IMR-90 (cell line): ENCODE measurements around the gene DDX39A. TPM values are rescaled to one million over a fixed set of nuclear protein-coding genes. Genes with fewer than 3 reads are reported as not detected.

Source experiments
- ATAC-seq: fragments of 200-7000 bp; cut with Tn5 transposase; 2 replicates; pipeline ENCODE4 v1.9.1; 2020; ENCODE audit warnings: low read depth, mild to moderate bottlenecking, moderate library complexity
- BruUV-seq: library from RNA; stranded (reverse); fragments of 400-500 nt; replicated peaks from 2 replicates; lab custom pipeline; 2021; lab: Mats Ljungman, UMichigan
- CTCF ChIA-PET: fragments of 300-600 bp; formaldehyde crosslinking; extraction: SDS; loops from one replicate; lab custom pipeline; 2021; ENCODE audit warnings: antibody characterized with exemption; lab: Yijun Ruan, JAX
- POLR2A ChIA-PET: fragments of 300-600 bp; sonication (Branson Sonifier 250); formaldehyde crosslinking; loops from one replicate; lab custom pipeline; 2022; ENCODE audit warnings: antibody characterized with exemption; ENCODE audit not compliant: unreplicated experiment; lab: Charles Lee
- DNase-seq: peaks from one replicate; pipeline ENCODE4 v3.0.0; 2013
- H2AFZ ChIP-seq: replicated peaks from 2 replicates; pipeline ENCODE3; 2013; ENCODE audit warnings: low read length, mild to moderate bottlenecking; ENCODE audit not compliant: poor library complexity
- H2AK5ac ChIP-seq: 2 replicates; pipeline ENCODE4 v1.6.1; 2013; ENCODE audit warnings: low read depth, low read length, inconsistent platforms
- H2AK9ac ChIP-seq: replicated peaks from 2 replicates; pipeline ENCODE3; 2013; ENCODE audit warnings: mild to moderate bottlenecking, low read depth, low read length, moderate library complexity; ENCODE audit not compliant: poor library complexity
- H2BK120ac ChIP-seq: 2 replicates; pipeline ENCODE4 v1.6.1; 2013; ENCODE audit warnings: low read depth, low read length, inconsistent platforms
- H2BK15ac ChIP-seq: 3 replicates; pipeline ENCODE4 v1.6.1; 2013; ENCODE audit warnings: low read depth, low read length, inconsistent platforms
- H2BK20ac ChIP-seq: 2 replicates; pipeline ENCODE4 v1.6.1; 2013; ENCODE audit warnings: low read depth, mild to moderate bottlenecking, inconsistent platforms, low read length, moderate library complexity
- H2BK5ac ChIP-seq: 2 replicates; pipeline ENCODE4 v1.6.1; 2013; ENCODE audit warnings: mild to moderate bottlenecking, low read depth, low read length, inconsistent platforms; ENCODE audit not compliant: poor library complexity, severe bottlenecking
- H3K14ac ChIP-seq: replicated peaks from 2 replicates; pipeline ENCODE4 v1.6.1; 2013; ENCODE audit warnings: low read depth, low read length, inconsistent platforms
- H3K18ac ChIP-seq: 2 replicates; pipeline ENCODE4 v1.6.1; 2013; ENCODE audit warnings: low read depth, low read length, control low read depth
- H3K23ac ChIP-seq: 2 replicates; pipeline ENCODE4 v1.6.1; 2013; ENCODE audit warnings: low read depth, low read length, inconsistent platforms
- H3K27ac ChIP-seq: 2 replicates; pipeline ENCODE4 v1.5.1; 2013; ENCODE audit warnings: mild to moderate bottlenecking, control low read depth, low read length; ENCODE audit not compliant: insufficient read depth
- H3K27me3 ChIP-seq: 2 replicates; pipeline ENCODE4 v1.6.1; 2013; ENCODE audit warnings: low read length; ENCODE audit not compliant: control insufficient read depth, insufficient read depth
- H3K36me3 ChIP-seq: 2 replicates; pipeline ENCODE4 v1.6.1; 2013; ENCODE audit warnings: low read length, mixed read lengths; ENCODE audit not compliant: control insufficient read depth, insufficient read depth
- H3K4ac ChIP-seq: 2 replicates; pipeline ENCODE4 v1.6.1; 2013; ENCODE audit warnings: low read depth, low read length, inconsistent platforms
- H3K4me1 ChIP-seq: 2 replicates; pipeline ENCODE4 v1.6.1; 2013; ENCODE audit warnings: low read length, mixed read lengths; ENCODE audit not compliant: control insufficient read depth, insufficient read depth
- H3K4me2 ChIP-seq: 2 replicates; pipeline ENCODE4 v1.6.1; 2013; ENCODE audit warnings: low read depth, mild to moderate bottlenecking, control low read depth, low read length, moderate library complexity
- H3K4me3 ChIP-seq: 2 replicates; pipeline ENCODE4 v1.5.1; 2013; ENCODE audit warnings: low read depth, mild to moderate bottlenecking, control low read depth, low read length, moderate library complexity; ENCODE audit not compliant: insufficient read depth
- H3K56ac ChIP-seq: 2 replicates; pipeline ENCODE4 v1.6.1; 2013; ENCODE audit warnings: low read length, inconsistent platforms; ENCODE audit not compliant: insufficient read depth; ENCODE audit errors: extremely low read depth
- H3K79me1 ChIP-seq, 2 experiments: 2 replicates each; pipeline ENCODE4 v1.6.1; 2013; ENCODE audit warnings: low read length in 2 of 2, inconsistent platforms in 1 of 2, low read depth in 1 of 2
- H3K9ac ChIP-seq: 2 replicates; pipeline ENCODE4 v1.6.1; 2013; ENCODE audit warnings: low read depth, low read length, control low read depth
- H3K9me1 ChIP-seq: 2 replicates; pipeline ENCODE4 v1.6.1; 2013; ENCODE audit warnings: low read length, inconsistent platforms; ENCODE audit not compliant: insufficient read depth
- H3K9me3 ChIP-seq: 2 replicates; pipeline ENCODE4 v1.6.1; 2013; ENCODE audit warnings: low read length; ENCODE audit not compliant: control insufficient read depth, insufficient read depth
- H4K20me1 ChIP-seq: 2 replicates; pipeline ENCODE4 v1.6.1; 2013; ENCODE audit warnings: low read length, inconsistent platforms; ENCODE audit not compliant: insufficient read depth
- H4K5ac ChIP-seq: 2 replicates; pipeline ENCODE4 v1.6.1; 2013; ENCODE audit warnings: mild to moderate bottlenecking, low read depth, low read length, control low read depth
- H4K8ac ChIP-seq, 2 experiments: 2 replicates each; pipeline ENCODE4 v1.6.1; 2013; ENCODE audit warnings: low read depth in 2 of 2, low read length in 2 of 2, control low read depth in 1 of 2, inconsistent platforms in 1 of 2
- H4K91ac ChIP-seq: 2 replicates; pipeline ENCODE4 v1.6.1; 2013; ENCODE audit warnings: low read depth, low read length, inconsistent platforms; ENCODE audit not compliant: insufficient read depth
- BHLHE40 ChIP-seq: fragments of 150-350 bp; IDR thresholded peaks from 2 replicates; pipeline ENCODE4 v1.6.1; 2016; ENCODE audit warnings: mild to moderate bottlenecking, low read depth, low read length
- CEBPB ChIP-seq: IDR thresholded peaks from 2 replicates; pipeline ENCODE4 v1.6.1; 2012; ENCODE audit warnings: low read depth, low read length, improper control_type of control experiment
- CHD1 ChIP-seq: IDR thresholded peaks from 2 replicates; pipeline ENCODE4 v1.6.1; 2012; ENCODE audit warnings: low read depth, low read length, improper control_type of control experiment
- FOS ChIP-seq: fragments of 150-350 bp; IDR thresholded peaks from 2 replicates; pipeline ENCODE4 v1.6.1; 2016; ENCODE audit warnings: low read depth, low read length
- MAFK ChIP-seq: IDR thresholded peaks from 2 replicates; pipeline ENCODE4 v1.6.1; 2012; ENCODE audit warnings: low read depth, low read length, improper control_type of control experiment
- MAZ ChIP-seq: IDR thresholded peaks from 2 replicates; pipeline ENCODE4 v1.6.1; 2012; ENCODE audit warnings: low read depth, mild to moderate bottlenecking, low read length, improper control_type of control experiment, moderate library complexity, borderline replicate concordance
- NFE2L2 ChIP-seq: fragments of 150-350 bp; IDR thresholded peaks from 2 replicates; pipeline ENCODE4 v1.6.1; 2016; ENCODE audit warnings: low read depth, mild to moderate bottlenecking, low read length
- POLR2A ChIP-seq: IDR thresholded peaks from 2 replicates; pipeline ENCODE4 v1.6.1; 2012; ENCODE audit warnings: mild to moderate bottlenecking, low read depth, low read length
- RCOR1 ChIP-seq: IDR thresholded peaks from 2 replicates; pipeline ENCODE4 v1.6.1; 2012; ENCODE audit warnings: mild to moderate bottlenecking, low read length, improper control_type of control experiment; ENCODE audit not compliant: insufficient replicate concordance
- RFX5 ChIP-seq: IDR thresholded peaks from 2 replicates; pipeline ENCODE4 v1.8.0; 2012; ENCODE audit warnings: low read depth, mild to moderate bottlenecking, low read length, moderate library complexity
- SMC3 ChIP-seq: fragments of 150-350 bp; IDR thresholded peaks from 2 replicates; pipeline ENCODE4 v1.6.1; 2016; ENCODE audit warnings: low read depth, mild to moderate bottlenecking, antibody characterized with exemption, low read length, moderate library complexity
- WGBS, 2 experiments: methylation state at CpG; one replicate each; pipeline versions ENCODE4 v1.1.5 to v1.1.7; 2013; ENCODE audit warnings: missing lambda C conversion rate in 2 of 2; ENCODE audit not compliant: insufficient read length in 1 of 2; ENCODE audit errors: extremely low coverage in 2 of 2; 5-methylcytosine and 5-hydroxymethylcytosine counted together
- dilution Hi-C: fragments of 300-500 bp; cut with HindIII; formaldehyde crosslinking; loops from one replicate; pipeline ENCODE4 v1.14.3; 2018; ENCODE audit warnings: low sequenced_read_pairs; ENCODE audit not compliant: unreplicated experiment
- in situ Hi-C: fragments of 300-500 bp; cut with MboI; formaldehyde crosslinking; loops from 3 replicates; pipeline ENCODE4 v1.14.3; 2019; ENCODE audit warnings: low sequenced_read_pairs, inconsistent platforms, mixed read lengths
- intact Hi-C: fragments of 100-400 bp; cut with micrococcal nuclease; formaldehyde crosslinking; loops from 2 replicates; pipeline ENCODE4 v1.10.0; 2022
- polyA plus RNA-seq, 3 experiments: library from polyadenylated mRNA; depleted of rRNA; stranded (reverse); fragments of >200 nt; gene quantifications; 2 replicates each; pipeline ENCODE4 v1.2.3, GENCODE V29; 2012; ENCODE audit warnings: low replicate concordance in 1 of 3
- total RNA-seq: library from RNA; depleted of rRNA; stranded (reverse); fragments of >200 nt; gene quantifications from 2 replicates; pipeline ENCODE4 v1.2.3, GENCODE V29; 2012
- TF ChIP-seq, protein P1 (sequence below): conservative IDR thresholded peaks from 2 replicates; pipeline ENCODE4 v1.5.1; 2012; ENCODE audit warnings: mild to moderate bottlenecking, low read depth, low read length, improper control_type of control experiment
- TF ChIP-seq, protein P2 (sequence below): fragments of 150-350 bp; IDR thresholded peaks from 2 replicates; pipeline ENCODE4 v1.6.1; 2017; ENCODE audit warnings: mild to moderate bottlenecking, antibody characterized with exemption, low read length, low read depth

Gene DDX39A
- total and polyA plus RNA-seq, 2 of the 4 experiments (the other 2 are of a cell fraction): 82.5 to 83.0 TPM

DNA sequence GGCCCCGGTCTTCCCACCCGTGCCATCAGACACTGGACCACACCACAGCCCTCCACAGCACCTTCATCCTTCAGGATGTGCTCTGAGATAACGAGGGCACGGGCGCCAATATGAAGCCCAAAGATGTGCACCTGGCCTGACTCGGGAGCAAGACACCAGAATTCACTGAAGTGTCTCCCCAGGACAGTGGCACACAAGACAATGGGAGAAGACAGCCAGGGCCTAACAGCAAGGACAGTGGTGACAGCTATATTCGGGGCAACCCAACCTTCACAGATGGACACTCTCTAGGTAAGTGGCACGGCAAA is 7.2 kb downstream of the DDX39A start:
- Histone ChIP-seq H2AK5ac (no peak overlapping the region), H2BK15ac (no peak overlapping the region), H2BK20ac (no peak overlapping the region), H3K9me3 (no peaks in the 10 kb centered on the region), H4K5ac (no peak overlapping the region), H2AFZ (no peak overlapping the region), H2BK120ac (no peak overlapping the region), H3K56ac (no peak overlapping the region; the same call in 1 of the 2 replicates), H3K18ac (no peak overlapping the region), H3K4ac (no peak overlapping the region), H3K4me2 (no peak overlapping the region), H2AK9ac (no peak overlapping the region), H2BK5ac (no peak overlapping the region), H3K36me3 (peaks cover 57% of the 10 kb centered on the region), H3K14ac (no peak overlapping the region), H3K4me3 (no peak overlapping the region), H3K4me1 (peaks cover 10% of the 10 kb centered on the region; the same call in 1 of the 2 replicates), H3K9me1 (peaks cover 8% of the 10 kb centered on the region; the same call in 1 of the 2 replicates), H3K27ac (no peak overlapping the region), H4K20me1 (peaks cover 77% of the 10 kb centered on the region), H4K91ac (no peak overlapping the region), H4K8ac (no peak overlapping the region), H3K79me1 (peaks cover 0 to 41% of the 10 kb centered on the region in 2 experiments; a peak in 3 of 4 replicates), H3K9ac (no peak overlapping the region), H3K23ac (no peak overlapping the region), H3K27me3 (no peaks in the 10 kb centered on the region)
- no peak for ATAC-seq
- no peak for TF ChIP-seq NFE2L2
- no peak for TF ChIP-seq SMC3
- no peak for TF ChIP-seq CHD1
- no peak for TF ChIP-seq MAFK
- TF ChIP-seq FOS: no peak
- TF ChIP-seq, protein P1, sequence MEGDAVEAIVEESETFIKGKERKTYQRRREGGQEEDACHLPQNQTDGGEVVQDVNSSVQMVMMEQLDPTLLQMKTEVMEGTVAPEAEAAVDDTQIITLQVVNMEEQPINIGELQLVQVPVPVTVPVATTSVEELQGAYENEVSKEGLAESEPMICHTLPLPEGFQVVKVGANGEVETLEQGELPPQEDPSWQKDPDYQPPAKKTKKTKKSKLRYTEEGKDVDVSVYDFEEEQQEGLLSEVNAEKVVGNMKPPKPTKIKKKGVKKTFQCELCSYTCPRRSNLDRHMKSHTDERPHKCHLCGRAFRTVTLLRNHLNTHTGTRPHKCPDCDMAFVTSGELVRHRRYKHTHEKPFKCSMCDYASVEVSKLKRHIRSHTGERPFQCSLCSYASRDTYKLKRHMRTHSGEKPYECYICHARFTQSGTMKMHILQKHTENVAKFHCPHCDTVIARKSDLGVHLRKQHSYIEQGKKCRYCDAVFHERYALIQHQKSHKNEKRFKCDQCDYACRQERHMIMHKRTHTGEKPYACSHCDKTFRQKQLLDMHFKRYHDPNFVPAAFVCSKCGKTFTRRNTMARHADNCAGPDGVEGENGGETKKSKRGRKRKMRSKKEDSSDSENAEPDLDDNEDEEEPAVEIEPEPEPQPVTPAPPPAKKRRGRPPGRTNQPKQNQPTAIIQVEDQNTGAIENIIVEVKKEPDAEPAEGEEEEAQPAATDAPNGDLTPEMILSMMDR: no peak
- no peak for TF ChIP-seq CEBPB
- no peak for TF ChIP-seq BHLHE40
- TF ChIP-seq MAZ: no peak
- no peak for TF ChIP-seq RFX5
- TF ChIP-seq POLR2A: no peak
- TF ChIP-seq RCOR1: no peak
- TF ChIP-seq, protein P2, sequence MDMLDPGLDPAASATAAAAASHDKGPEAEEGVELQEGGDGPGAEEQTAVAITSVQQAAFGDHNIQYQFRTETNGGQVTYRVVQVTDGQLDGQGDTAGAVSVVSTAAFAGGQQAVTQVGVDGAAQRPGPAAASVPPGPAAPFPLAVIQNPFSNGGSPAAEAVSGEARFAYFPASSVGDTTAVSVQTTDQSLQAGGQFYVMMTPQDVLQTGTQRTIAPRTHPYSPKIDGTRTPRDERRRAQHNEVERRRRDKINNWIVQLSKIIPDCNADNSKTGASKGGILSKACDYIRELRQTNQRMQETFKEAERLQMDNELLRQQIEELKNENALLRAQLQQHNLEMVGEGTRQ: no peak
- DNase-seq: no peak
- ChIA-PET POLR2A (no interaction called here), CTCF (no interaction called here)
- WGBS, 2 experiments: 91% methylated on average over 6 of the region's 8 CpGs; no CpG with 5 or more reads in 1 of the 2 experiments
- in situ Hi-C loops: no loop called here
- dilution Hi-C loops: no loop called here
- intact Hi-C loops: no loop called here
- BruUV-seq: no TSS peak
